Spinal cord (tissue), 10 donors: ENCODE measurements around the gene UNC13D. TPM values are rescaled to one million over a fixed set of nuclear protein-coding genes. Genes with fewer than 3 reads are reported as not detected.
A peak's percentile ranks its signal among the peaks of the same experiment; 100 is the strongest.

Experiments used
- DNase-seq, 6 donors: peaks; one replicate each; pipeline versions ENCODE4 v3.0.0 to v3.0.0-alpha.2; 2013 to 2015; ENCODE audit warnings: low spot score in 6 of 6, low read depth in 4 of 6
- H3K27ac ChIP-seq: one replicate; pipeline ENCODE4 v1.5.1; 2013; ENCODE audit warnings: low read depth, low read length, control low read depth
- H3K27me3 ChIP-seq: one replicate; pipeline ENCODE4 v1.6.1; 2013; ENCODE audit warnings: low read length; ENCODE audit not compliant: control insufficient read depth, insufficient read depth
- H3K36me3 ChIP-seq: one replicate; pipeline ENCODE4 v1.6.1; 2013; ENCODE audit warnings: low read length; ENCODE audit not compliant: control insufficient read depth, insufficient read depth
- H3K4me1 ChIP-seq: one replicate; pipeline ENCODE4 v1.6.1; 2013; ENCODE audit warnings: low read length; ENCODE audit not compliant: control insufficient read depth, insufficient read depth
- H3K4me3 ChIP-seq: one replicate; pipeline ENCODE4 v1.5.1; 2013; ENCODE audit warnings: low read depth, low read length, control low read depth
- H3K9me3 ChIP-seq: one replicate; pipeline ENCODE4 v1.6.1; 2013; ENCODE audit warnings: low read length; ENCODE audit not compliant: control insufficient read depth, insufficient read depth
- WGBS: methylation state at CpG from one replicate; pipeline ENCODE4 v1.1.5; 2013; ENCODE audit warnings: missing lambda C conversion rate; ENCODE audit not compliant: insufficient coverage; 5-methylcytosine and 5-hydroxymethylcytosine counted together
- polyA plus RNA-seq, 2 donors: library from polyadenylated mRNA; unstranded; fragments of 120-200 nt; gene quantifications; one replicate each; pipeline ENCODE4 v1.2.1, GENCODE V29; 2013; ENCODE audit not compliant: insufficient read length in 2 of 2
- total RNA-seq, 2 donors: library from RNA; depleted of rRNA in 1 of 2; stranded (reverse); fragments of 120-200 nt in 1 of 2; fragments of >200 nt in 1 of 2; gene quantifications; one replicate each; pipeline versions ENCODE4 v1.2.3 to v1.2.4, GENCODE V29; 2013 to 2014
- donor health status: healthy.

UNC13D gene
- total and polyA plus RNA-seq, 4 donors = 3.1 to 6.1 (median 4.6) TPM

GRCh38 chr17:75808905-75809621 is 35.1 kb downstream of the UNC13D start:
- no peaks in the 10 kb centered on the region for H3K4me1 ChIP-seq

GRCh38 chr17:75808549-75808904 is 35.7 kb downstream of the UNC13D start:
- Histone ChIP-seq H3K4me1 (no peaks in the 10 kb centered on the region), H3K36me3 (peaks cover 47% of the 10 kb centered on the region), H3K9me3 (no peaks in the 10 kb centered on the region), H3K4me3 (no peak overlapping the region), H3K27ac (no peak overlapping the region), H3K27me3 (no peaks in the 10 kb centered on the region)
- 83% methylated on average over 1 of the region's 4 CpGs for WGBS
- DNase-seq = no peak

More at GRCh38 chr17:75808905-75809621, 35.1 kb downstream of the UNC13D start:
- DNase-seq = peak in 1 of 6 donors; percentile 21
- no peaks in the 10 kb centered on the region for H3K27me3 ChIP-seq
- 67% methylated on average over 10 of the region's 18 CpGs for whole genome bisulfite sequencing
- H3K36me3 ChIP-seq = peaks cover 52% of the 10 kb centered on the region
- no peak overlapping the region for H3K4me3 ChIP-seq
- no peak overlapping the region for H3K27ac ChIP-seq
- no peaks in the 10 kb centered on the region for H3K9me3 ChIP-seq

GRCh38 chr17:75807861-75808260 is 36.3 kb downstream of the UNC13D start:
- Histone ChIP-seq H3K27ac (no peak overlapping the region), H3K4me3 (no peak overlapping the region), H3K4me1 (no peaks in the 10 kb centered on the region), H3K36me3 (peaks cover 40% of the 10 kb centered on the region), H3K27me3 (no peaks in the 10 kb centered on the region), H3K9me3 (no peaks in the 10 kb centered on the region)
- WGBS = 94% methylated on average over 1 of the region's 3 CpGs
- DNase-seq = no peak

GRCh38 chr17:75806822-75807500 is 37.2 kb downstream of the UNC13D start:
- WGBS = 89% methylated on average over 3 of the region's 4 CpGs
- Histone ChIP-seq H3K4me1 (no peaks in the 10 kb centered on the region), H3K27ac (no peak overlapping the region), H3K36me3 (peaks cover 31% of the 10 kb centered on the region), H3K9me3 (no peaks in the 10 kb centered on the region), H3K4me3 (no peak overlapping the region), H3K27me3 (no peaks in the 10 kb centered on the region)
- no peak for DNase-seq

- Histone ChIP-seq H3K36me3 (peaks cover 22% of the 10 kb centered on the region), H3K27ac (no peak overlapping the region), H3K9me3 (no peaks in the 10 kb centered on the region), H3K27me3 (no peaks in the 10 kb centered on the region), H3K4me3 (no peak overlapping the region), H3K4me1 (no peaks in the 10 kb centered on the region)
- no peak for DNase-seq
- WGBS = no CpG with 5 or more reads among the region's 1 CpG
These were observed 40.3 kb downstream of the UNC13D start for GRCh38 chr17:75803883-75804282.

- DNase-seq = no peak
- no peak overlapping the region for H3K27ac ChIP-seq
- H3K36me3 ChIP-seq = peaks cover 43% of the 10 kb centered on the region
- no peaks in the 10 kb centered on the region for H3K9me3 ChIP-seq
- WGBS = 94% methylated on average over 3 of the region's 4 CpGs
- no peaks in the 10 kb centered on the region for H3K4me1 ChIP-seq
- no peak overlapping the region for H3K4me3 ChIP-seq
- no peaks in the 10 kb centered on the region for H3K27me3 ChIP-seq
These were observed 44.8 kb downstream of the UNC13D start for GRCh38 chr17:75799402-75799801.

GRCh38 chr17:75795820-75796607 is 48.2 kb downstream of the UNC13D start:
- Histone ChIP-seq H3K4me3 (no peak overlapping the region), H3K9me3 (no peaks in the 10 kb centered on the region), H3K4me1 (no peaks in the 10 kb centered on the region), H3K36me3 (peaks cover 38% of the 10 kb centered on the region), H3K27ac (no peak overlapping the region), H3K27me3 (no peaks in the 10 kb centered on the region)
- 57% methylated on average over 1 of the region's 8 CpGs for WGBS
- no peak for DNase-seq

GRCh38 chr17:75793460-75793859 is 50.7 kb downstream of the UNC13D start:
- no CpG with 5 or more reads among the region's 1 CpG for WGBS
- H3K27ac ChIP-seq = no peak overlapping the region

GRCh38 chr17:75791254-75791653 is 53.0 kb downstream of the UNC13D start:
- Histone ChIP-seq H3K27ac (no peak overlapping the region), H3K36me3 (peaks cover 9% of the 10 kb centered on the region), H3K27me3 (no peaks in the 10 kb centered on the region), H3K4me1 (peaks cover 7% of the 10 kb centered on the region), H3K9me3 (no peaks in the 10 kb centered on the region), H3K4me3 (no peak overlapping the region)
- DNase-seq = no peak
- no CpG with 5 or more reads among the region's 6 CpGs for WGBS

More at GRCh38 chr17:75793460-75793859, 50.7 kb downstream of the UNC13D start:
- Histone ChIP-seq H3K9me3 (no peaks in the 10 kb centered on the region), H3K4me1 (no peaks in the 10 kb centered on the region), H3K36me3 (peaks cover 23% of the 10 kb centered on the region), H3K27me3 (no peaks in the 10 kb centered on the region), H3K4me3 (no peak overlapping the region)
- DNase-seq = no peak
